Embryonic facial prominence (tissue), 1 donor: ENCODE data around the gene BBX.

Experiments used
- DNase-seq: peaks from one replicate; pipeline ENCODE4 v3.0.0-alpha.2; 2016; ENCODE audit errors: extremely low spot score

The BBX gene

DNA sequence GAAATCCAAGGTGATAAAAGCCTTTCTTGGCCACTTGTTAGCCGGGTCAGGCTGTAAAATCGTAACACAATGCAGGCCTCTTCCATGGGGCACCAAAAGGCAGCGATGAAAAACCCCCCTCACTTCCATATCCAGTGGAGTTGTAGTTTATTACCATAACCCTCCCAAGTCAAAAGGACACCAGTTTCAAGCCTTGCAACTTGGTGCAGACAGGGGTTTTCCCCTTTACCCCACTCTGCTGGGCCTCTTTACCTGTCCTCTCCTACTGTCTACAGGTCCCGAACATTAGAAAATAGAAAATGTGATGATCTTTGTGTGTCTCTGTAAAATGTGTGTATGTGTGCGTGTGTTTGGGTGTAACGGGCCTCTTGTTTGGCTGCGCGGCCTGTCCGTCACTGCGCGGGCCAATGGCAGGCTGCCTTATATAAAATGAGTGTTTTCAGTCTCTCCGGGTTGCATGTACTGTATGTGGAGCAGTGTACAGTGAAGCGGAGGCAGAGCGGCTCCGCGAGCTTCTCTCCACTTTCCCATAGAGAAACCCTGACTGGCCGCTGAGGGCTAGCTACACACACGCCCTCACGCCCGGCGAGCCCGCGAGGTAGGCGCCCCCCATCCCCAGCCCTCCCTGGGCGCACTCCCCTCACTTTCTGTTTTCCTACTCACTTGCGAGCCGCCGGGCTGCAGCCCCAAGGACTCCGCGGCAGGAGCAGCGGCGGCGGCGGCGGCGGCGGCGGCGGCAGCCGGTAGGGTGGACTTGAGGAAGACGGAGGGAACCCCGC lies at the start of gene BBX:
Gene BBX (plus strand): TSS at position 453 of the 779 bp plus-strand sequence. CDS start 187,499 bp downstream, outside the sequence.
- peak; percentile 84 for DNase-seq

DNA sequence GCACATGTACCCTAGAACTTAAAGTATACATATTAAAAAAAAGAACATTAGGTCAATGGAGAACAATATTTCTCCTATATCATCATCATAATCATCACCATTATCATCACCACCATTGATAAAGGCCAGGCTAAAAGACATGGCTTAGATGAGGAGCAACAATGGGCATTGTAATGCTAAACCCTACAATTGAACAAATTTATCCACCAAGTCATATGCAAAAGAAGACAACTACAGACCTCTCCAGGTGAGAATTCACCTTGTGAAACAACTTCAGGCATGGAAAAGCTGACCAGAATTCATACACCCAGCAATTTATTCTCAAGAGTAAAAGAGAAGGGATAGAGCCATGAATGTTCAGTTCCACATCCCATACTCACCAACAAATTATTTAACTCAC lies 46.3 kb upstream of the BBX start:
- no peak for DNase-seq

DNA sequence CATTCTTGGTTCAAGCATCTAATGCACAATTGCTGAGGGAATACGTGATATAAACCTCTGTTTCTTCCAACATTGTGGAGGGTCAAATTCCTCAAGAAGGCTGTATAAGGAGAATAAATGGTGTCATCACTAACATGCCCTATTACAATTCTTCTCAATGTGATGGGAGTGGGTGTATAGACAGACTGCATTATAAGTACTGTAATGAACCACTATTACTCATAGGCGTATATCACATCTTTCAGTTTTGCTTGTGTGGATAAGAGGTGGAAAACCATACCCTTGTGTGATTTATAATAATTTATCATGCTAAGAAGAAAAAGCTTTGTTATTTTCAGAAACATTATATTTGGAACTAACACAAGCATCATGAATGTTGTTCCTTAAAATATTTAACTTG lies 35.3 kb upstream of the BBX start:
- no peak for DNase-seq

DNA sequence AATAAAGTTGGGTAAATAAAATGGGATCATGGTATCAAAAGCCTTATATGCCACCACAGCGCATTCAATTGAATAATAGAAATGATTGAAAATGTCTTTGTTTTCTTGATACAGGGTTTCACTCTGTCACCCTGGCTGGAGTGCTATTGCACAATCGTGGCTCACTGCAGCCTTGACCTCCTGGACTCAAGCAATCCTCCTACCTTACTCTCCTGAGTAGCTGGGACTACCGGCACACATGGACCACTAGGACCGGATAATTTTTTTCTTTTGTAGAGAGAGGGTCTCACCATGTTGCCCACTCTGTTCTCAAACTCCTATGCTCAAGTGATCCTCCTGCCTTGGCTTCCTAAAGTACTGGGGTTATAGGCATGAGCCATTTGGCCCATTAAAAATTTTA lies 33.8 kb upstream of the BBX start:
- DNase-seq = no peak

DNA sequence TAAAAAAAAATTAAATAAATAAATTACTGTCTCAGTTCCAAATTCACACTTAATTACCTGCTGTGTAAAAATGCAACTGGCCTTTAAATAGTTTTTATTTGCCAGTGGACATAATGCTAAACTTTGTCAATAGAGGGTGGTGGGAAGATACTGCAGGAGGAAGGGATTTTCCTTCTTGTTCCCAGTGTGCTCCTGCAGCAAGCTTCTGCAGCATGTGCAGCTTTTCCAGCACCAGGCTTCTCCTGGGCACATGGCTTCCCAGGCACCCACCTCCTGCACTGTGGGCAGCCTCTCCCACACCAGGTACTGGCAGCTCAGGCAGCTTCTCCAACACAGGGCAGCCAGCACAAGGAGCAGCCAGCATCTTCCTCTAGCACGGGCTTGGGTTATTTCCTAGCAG lies 29.6 kb upstream of the BBX start:
- DNase-seq = no peak

DNA sequence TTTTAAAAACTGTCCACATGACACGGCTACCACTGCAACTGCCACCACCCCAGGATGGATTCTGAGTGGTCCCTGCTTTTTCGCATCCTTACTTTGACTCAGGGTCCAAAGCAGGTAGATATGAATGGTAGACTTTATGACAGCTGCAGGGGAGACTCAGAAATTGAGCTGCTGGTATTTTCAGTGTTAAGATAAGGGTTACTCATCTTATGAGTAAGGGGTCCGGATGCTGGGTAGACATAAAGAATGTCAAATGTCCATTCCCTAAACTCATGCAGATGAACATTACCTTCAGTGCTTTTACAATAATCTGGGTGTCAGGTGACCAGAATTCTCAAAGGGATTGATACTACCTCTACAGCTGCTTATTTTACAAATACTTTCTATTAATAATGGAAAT lies 25.9 kb upstream of the BBX start:
- no peak for DNase-seq

DNA sequence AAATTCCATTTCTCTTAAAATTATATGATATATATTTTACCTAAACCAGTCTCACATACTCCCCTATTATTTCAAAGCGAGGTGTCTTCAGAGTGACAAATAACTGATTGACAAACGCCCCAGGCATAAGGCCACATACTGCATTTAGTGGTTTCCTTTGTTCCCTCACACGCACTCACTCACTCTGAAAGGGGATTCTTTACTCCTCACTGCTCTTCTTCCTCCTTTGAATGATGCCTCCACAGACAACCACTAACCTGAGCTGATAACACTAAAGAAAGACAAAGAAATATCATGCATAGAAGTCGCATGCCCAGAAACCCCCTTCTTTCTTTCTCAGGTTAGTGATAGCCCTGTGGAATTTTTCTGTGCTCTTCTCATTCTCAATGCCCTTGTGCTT lies 24.1 kb upstream of the BBX start:
- no peak for DNase-seq

DNA sequence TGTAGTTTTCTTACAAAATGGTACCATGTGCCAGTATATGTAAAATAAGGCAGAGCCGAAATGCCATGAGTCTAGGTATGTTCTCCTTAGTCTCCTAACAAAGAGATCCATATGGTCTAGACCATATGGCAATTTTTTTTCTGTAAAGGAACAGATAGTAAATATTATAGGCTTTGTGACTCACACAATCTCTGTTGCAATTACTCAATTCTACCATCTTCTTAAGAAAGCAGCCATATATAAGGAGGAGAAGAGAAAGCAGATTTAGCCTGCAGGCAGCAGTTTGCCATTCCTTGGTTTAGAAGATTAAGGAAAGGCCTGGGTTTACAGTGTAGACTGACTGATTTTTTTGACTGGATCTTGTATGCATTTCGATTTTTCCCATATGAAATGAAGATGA lies 16.3 kb upstream of the BBX start:
- DNase-seq = no peak

DNA sequence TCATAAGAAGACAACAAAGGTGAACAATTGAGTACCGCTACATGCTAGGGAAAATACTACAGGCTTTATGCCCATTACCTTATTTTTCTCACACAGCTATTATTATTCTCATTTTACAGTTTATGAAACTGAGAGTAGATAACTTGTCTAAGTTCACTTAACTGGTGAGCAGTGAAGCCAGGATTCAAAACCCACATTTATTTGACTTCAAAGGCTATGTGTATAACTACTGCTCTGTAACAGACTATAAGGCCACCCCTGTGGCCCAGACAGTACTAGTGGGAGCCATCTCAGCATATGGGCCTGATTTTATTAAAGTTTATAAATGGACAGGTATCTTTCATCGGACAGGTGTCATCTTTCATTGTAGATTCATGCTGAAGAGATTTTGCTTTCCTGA lies 14.4 kb upstream of the BBX start:
- DNase-seq = no peak

DNA sequence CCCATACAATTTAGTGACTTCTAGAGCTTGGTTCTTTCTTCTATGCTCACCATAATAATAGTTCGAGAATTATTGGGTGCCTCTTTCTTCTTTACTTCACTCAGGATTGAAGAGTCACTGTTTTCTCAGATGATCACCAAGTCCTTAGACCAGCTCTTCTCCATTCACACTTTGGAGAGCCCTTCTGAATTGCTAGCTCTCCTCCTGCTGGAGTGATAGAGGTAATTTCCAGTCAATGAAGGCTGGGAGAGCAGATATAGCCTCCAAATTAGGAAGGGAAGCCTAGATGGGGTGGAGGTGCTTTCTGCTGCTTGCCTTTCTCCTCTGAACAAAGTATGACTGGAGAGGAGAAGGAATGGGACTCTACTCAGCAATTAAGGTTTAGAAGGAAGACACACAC lies 10.7 kb upstream of the BBX start:
- DNase-seq = no peak

DNA sequence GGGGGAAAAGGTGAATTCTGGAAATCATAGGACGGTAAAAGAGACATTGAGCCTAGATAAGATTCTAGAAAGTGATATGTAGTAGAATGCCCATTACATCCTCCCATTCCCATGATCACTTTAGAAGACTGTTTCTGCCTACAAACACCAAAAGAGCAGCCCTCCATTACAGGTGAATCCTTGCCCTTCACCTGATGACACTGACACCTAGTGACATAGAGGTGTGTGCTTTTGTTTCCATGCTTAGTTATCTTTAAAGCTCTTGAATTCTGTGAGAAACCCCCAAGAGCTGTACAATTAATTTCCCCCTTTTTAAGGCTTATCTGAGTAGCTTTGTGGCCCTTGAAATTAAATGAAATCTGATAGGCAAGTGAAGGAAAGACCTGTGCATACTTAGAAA lies 8.3 kb upstream of the BBX start:
- DNase-seq = no peak

DNA sequence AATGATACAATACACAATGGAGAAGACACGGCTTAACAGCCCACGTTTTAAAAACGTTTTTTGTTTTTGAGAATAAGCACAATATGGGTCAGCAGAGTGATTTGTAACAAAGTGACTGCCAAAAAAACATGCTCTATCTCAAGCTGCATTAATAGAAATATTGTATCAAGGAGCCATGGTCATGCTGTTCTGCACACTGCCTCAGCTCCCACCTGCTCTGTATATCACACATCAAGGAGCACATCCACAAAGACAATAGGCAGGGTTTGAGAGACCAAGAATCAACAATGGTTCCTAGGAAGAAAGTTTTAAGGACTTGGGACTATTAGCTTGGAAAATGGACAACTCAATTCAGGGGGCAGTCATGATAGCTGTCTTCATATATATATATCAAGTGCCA lies 6.3 kb upstream of the BBX start:
- no peak for DNase-seq

DNA sequence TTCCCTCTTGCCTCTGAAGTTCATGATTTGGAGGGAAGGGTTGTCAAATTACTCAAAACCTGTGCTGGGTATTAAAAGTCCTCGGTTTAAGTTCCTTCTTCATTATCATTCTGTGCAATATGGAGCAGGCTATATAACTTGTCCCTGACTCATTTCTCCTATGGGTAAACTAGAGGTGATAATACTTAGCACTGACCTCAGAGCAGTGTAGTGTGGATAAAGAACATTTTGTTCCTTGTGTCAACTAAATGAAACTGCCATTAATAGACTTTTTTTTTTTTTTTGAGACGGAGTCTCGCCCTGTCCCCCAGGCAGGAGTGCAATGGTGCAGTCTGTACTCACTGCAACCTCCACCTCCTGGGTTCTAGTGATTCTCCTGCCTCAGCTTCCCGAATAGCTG lies 2.2 kb upstream of the BBX start:
- no peak for DNase-seq

DNA sequence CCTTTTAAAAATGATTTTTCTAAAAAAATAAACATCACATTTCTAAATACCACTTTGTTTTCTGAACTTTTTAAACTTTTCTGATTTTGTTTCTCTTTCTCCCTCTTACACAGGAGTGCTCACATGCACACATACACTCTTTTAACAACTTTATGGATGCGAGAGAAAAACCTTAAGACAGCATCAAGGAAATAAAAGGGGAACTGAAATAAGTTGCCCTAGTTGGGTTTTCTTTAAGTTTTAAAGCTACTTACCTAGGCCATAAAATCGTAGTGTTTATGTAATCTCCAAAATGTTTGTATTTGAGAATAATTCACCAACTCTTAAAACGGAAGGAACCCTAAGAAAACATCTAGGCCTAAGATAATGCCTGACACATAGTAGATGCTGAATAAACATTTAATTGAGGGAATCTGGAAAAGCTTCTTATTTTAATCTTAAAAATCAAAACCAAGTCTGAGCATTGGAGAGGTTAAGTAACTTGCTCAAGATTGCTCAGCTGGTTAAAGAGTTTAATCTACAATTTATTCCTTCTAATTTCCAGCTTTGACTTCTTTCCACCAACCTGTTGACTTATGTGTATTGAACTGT lies 1.2 kb upstream of the BBX start:
- DNase-seq = no peak

DNA sequence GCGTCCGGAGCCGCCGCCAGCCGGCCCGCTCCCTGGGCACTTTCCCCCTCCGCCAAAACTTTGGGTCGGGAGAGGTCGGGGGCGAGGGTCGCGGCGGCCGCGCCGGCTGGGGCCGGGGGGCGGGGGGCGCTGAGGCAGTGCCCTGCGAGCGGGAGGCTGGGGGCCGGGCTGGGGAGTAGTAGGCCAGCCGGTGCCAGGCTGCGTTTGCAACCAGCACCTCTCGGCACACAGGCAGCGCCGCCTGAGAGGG lies 452 bp downstream of the BBX start:
- no peak for DNase-seq

DNA sequence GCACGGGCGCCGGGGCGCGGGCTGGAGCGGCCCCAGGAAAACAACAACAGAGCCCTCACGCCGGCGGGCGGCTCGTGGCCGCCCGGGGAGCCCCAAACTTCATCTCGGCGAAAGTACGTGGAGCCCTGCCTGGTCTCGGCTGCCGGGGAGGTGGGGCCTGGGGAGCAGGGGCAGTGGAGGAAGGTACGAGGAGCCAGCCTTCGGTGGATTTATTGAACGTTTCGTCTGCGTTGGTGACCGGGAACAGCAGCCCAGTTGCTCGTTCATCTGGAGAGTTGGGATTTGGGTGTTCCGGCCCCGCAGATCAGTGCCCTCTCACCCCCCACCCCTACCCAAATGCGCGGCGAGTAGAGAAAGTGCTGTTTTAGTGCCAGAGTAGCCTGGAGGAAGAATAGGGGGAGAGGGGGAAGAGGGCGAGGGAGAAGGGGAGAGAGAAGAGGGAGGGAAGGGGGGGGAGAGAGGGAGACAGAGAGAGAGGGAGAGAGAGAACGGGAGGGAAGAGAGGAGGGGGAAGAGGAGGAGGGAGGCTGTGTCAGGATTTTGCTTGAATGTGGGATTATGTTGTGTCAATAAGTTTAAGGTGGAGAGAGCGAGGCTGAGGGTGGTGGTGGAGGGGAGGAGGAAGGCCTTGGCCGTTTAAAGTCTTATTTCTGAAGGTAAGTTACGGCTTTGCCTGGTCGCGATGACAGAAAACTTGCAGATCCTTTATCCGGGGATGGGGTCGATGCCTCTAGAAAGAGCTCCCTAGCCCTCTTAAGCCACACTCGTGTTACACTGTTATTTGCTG lies 970 bp downstream of the BBX start:
- peak; percentile 66 for DNase-seq

DNA sequence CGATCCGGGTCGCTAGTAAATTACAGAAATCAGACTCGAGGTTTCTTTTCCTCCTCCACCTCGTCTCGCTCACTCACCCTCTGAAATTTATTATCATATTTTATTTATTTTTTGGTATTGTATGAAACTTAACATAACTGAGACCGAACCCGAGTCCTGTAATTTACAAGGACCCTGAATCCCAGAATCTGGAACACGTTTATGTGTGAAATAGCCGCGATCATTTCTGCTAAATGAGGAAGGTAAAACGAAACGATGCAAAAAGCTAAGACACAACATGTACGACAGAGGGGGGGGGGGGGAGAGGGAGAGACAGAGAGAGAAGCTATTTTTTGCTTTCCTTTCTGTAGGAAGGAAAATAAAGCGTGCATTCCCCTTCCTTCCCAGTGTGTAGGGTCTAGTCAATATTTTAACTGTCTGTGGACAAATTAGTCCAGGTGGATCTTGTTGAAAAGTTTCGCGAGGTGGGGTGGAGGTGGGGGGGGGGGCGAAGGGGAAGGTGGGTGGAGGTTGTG lies 1.6 kb downstream of the BBX start:
- DNase-seq = no peak

DNA sequence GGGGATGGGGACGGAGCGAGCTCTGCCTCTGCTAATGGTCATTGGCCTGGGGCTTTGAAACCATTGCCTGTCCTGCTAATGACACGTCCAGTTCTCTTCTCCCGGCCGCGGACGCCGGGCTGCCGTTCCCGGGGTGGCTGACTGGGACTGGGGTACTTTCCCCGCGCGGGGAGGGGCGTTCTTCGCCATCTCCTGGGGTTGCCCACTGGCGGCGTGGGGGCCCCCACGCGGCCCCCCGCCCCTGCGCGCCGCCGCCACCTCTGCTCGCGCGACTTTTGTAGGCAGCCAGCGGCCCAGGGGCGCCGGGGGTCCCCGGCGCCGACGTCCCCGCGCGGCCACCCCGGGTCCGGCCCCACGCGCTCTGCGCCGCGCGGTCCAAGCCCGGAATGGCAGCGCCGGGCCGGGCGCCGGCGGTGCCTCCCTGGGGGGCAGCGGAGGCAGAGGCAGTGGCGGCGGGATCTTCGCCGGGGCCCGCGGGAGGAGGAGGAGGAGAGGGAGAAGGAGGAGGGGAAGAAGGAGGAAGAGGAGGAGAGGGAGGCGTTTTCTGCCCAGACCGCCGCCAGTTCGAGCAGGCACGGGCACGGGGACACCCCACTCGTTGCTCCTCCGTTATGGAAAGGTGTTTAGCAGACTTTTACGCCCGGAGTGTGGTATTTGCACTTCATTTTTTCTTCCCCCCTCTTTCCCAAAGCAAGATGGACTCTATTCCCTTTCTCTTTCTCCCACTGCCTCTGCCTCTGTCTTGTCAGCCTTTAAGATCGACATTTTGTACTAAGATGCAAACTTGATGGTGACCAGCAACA lies 2.3 kb downstream of the BBX start:
- no peak for DNase-seq

DNA sequence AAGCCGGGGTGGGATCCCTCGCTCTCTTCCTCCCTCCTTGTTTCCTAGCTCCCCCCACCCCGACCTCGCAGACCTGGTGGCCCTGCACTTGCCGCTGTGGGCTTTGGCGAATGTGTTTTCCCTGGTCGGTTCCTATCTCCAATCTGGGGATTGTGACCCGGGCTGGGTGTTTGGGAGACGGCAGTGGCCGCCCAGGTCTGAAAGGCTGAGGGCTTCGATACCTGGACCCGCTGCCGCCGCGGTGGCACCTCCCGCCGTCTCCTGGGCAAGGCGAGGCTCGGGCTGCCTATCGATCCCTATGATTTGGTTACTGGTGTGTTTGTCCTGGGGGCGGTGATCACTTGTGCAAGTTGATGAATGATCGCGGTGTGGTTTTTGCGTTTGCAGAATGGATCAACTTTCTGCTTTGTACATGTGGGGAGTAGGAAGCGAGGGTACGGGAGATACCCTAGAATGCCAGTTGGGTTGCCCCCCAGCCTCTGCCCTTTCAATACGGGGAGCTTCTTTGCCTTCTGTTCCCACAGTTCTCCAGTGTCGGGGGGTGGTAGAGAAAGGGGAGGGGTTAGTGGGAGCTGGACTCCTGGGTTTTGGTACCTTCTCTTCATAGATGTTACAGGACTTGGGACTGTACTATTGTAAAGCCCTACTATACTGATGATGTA lies 3.0 kb downstream of the BBX start:
- DNase-seq = no peak

DNA sequence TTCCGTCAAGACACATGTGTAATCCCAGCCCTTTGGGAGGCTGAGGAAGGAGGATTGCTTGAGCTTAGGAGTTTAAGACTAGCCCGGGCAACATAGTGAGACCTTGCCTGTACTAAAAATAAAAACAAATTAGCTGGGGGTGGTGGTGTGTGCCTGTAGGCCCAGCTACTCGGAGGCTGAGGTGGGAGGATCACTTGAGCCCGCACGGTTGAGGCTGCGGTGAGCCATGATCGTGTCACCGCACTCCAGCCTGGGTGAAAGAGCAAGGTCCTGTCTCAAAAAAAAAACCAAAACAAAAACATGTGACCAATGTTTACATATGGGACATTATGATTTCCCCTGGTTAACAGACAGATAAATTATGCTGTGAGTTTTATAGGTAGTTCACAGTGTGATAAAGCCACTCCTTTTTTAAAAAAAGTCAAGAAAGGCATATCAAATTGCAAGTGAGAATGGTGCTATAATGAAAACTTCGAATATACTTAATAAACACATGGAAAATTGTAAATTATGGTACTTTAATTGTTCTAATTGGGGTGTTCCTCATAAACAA lies 9.2 kb downstream of the BBX start:
- DNase-seq = no peak

DNA sequence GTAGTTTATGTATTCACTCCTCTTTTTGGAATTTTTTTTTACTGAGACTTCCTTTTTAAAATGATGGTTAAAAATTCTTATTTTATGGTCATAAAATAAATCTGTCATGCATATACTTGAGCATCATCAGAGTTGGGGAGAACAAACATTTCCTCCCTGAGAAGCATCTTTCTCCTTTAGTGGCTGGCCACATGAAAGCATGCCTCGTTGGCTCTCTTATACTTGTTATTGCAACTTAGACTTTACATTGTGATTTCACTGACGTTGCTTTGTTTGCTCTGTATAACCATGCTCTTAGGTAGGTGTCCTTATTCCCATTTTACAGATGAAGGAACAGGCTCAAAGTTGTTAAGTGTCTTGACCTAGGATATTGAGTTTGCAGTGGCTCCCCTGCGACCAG lies 18.1 kb downstream of the BBX start:
- no peak for DNase-seq
